GM12872 (cell line): ENCODE measurements around the gene PAK5.

Source experiments
- CTCF ChIP-seq: IDR thresholded peaks from 3 replicates; pipeline ENCODE4 v1.5.1; 2011; ENCODE audit warnings: low read depth, mild to moderate bottlenecking, low read length, moderate library complexity; ENCODE audit not compliant: insufficient read depth

The PAK5 gene

GRCh38 chr20:9508240-9508661 is 330.6 kb downstream of the PAK5 start:
- no peak for TF ChIP-seq CTCF

GRCh38 chr20:9507544-9508239 is 331.2 kb downstream of the PAK5 start:
- TF ChIP-seq CTCF = no peak

GRCh38 chr20:9506964-9507369 is 331.9 kb downstream of the PAK5 start:
- no peak for TF ChIP-seq CTCF

GRCh38 chr20:9506280-9506821 is 332.5 kb downstream of the PAK5 start:
- no peak for TF ChIP-seq CTCF

GRCh38 chr20:9503526-9504245 is 335.2 kb downstream of the PAK5 start:
- TF ChIP-seq CTCF = no peak

GRCh38 chr20:9501473-9501872 is 337.4 kb downstream of the PAK5 start:
- TF ChIP-seq CTCF = no peak

GRCh38 chr20:9500121-9500520 is 338.8 kb downstream of the PAK5 start:
- TF ChIP-seq CTCF = no peak
